Measurements from ENCODE around the gene MET.

The MET gene

GRCh38 chr7:116665332-116665996 lies 6.5 kb upstream of the MET start:
- DNase-seq, result no peak

GRCh38 chr7:116669769-116670168 lies 2.2 kb upstream of the MET start:
- DNase-seq, result no peak

- no peak for DNase-seq
Observed at GRCh38 chr7:116670409-116671015, 1.5 kb upstream of the MET start.

- no peak for DNase-seq
Observed at GRCh38 chr7:116671111-116671510, 885 bp upstream of the MET start.

DNA sequence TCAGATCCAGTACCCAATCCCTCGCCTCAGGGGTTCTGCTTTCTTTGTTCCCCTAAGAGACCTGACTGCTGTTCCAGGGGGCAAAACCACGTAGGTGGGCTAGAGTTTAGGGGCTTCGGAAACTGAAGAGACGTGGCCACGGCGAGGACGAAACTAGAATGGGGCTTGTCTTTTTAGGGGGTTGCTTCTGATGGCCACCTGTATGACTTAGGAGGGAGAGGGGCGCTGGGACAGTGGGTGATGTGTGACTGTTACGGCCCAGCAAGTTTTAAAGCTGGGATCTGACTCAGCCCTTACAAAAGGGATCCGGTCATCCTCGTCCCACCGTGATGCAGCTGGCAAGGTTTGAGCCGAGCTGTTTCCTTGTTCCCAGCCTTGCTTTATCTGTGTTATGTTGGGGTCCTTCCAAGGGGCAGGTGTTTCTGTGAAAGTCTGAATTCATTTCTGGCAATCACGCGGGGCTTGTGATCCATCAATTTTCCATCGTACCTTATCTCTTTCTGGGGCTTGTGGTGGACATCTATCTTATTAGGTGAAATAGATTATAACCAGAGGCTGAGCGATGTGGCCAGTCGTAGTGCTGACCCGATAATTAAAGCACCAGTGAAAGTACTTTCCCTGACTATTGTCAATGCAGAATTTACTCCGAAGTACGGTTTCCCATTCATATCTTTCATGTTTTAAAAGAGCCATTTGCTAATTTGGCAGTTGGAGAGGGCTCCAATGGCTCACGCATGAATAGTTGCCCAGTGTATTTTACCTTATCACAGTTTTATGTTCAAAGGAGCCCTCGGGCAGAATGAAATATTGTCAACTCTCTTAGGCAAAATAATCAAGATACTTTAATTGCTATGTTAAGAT lies 830 bp downstream of the MET start:
- no peak for DNase-seq

GRCh38 chr7:116673457-116673865 lies 1.5 kb downstream of the MET start:
- DNase-seq, result no peak

- no peak for DNase-seq
Observed at GRCh38 chr7:116674508-116675173, 2.6 kb downstream of the MET start.

DNA sequence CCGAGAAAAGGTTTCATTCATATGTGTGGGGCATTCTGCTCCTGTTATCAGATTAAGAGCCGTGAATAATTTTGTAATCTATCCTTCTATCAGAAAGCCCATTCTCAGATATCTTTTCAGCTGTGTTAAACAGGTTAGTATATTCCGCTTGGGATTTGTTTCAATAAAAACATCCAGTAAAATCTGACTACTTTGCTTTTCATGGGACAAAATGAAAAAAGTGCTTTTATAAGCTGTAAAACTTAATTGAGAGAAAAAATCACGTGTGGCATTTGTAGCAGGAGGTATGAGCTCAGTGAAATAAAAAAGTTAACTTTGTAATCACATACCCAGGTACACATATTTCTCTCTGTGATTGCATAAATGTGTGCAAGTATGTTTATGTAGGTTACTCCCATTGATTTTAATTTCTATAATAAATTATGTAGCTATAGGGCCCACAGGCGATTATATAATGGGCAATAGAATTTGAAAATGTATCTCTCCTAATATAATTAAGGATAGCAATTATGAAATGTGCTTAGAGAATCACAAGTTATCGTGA lies 3.9 kb downstream of the MET start:
- no peak for DNase-seq

GRCh38 chr7:116678780-116679179 lies 6.8 kb downstream of the MET start:
- no peak for DNase-seq

DNA sequence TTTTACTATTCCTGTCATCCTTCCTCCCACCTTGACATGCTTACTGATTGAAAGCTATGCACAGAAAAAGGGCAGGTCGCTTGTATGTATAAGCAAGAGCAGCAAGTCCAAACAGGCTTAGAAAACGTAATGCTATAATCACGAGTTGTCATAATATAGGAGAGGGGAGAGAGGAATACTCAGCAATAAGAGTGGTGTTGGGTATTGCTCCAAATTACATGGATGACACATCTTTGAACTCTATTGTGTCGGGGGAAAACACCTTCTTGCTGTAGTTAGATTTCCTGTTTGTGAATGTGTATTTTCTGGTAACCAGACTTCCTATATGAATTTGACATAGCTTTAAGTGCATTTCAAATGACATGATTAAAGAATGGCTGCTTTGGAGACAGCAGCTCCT lies 7.5 kb downstream of the MET start:
- DNase-seq, result no peak

DNA sequence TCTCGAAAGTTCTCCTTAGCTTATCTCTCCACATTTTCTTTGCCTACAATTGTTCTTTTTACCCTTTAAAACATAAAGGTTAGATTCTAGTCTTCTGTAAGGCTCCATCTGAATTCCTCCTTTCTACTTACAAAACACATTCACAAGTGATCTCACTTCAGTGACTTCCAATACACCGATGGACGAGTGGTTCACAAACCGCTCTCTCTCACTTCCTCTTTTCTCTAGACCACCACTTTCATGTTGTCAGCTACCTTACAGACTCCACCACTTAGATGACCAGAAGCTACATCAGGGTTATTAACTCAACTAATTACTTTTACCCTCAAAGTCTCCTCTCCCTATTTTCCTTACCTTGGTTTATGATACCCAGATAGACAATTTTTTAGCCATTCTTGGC lies 11.8 kb downstream of the MET start:
- no peak for DNase-seq

DNA sequence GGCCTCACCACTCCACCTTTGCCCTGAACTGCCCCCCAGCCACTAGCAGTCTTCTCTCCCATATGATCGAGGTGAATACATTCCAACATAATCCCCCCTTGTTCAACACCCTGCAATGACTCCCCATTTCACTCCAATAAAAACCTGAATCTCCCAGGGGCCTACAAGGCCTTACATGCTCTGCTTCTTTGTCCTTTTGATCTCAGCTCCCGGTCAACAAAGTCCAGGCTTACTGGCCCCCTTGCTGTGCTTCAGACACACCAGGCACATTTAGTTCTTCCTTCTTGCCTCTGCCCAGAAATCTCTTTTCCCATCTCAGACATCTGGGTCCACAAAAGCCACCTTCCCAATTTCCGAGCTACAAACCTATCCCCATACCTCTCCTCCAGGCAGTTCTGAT lies 14.0 kb downstream of the MET start:
- DNase-seq, result no peak

DNA sequence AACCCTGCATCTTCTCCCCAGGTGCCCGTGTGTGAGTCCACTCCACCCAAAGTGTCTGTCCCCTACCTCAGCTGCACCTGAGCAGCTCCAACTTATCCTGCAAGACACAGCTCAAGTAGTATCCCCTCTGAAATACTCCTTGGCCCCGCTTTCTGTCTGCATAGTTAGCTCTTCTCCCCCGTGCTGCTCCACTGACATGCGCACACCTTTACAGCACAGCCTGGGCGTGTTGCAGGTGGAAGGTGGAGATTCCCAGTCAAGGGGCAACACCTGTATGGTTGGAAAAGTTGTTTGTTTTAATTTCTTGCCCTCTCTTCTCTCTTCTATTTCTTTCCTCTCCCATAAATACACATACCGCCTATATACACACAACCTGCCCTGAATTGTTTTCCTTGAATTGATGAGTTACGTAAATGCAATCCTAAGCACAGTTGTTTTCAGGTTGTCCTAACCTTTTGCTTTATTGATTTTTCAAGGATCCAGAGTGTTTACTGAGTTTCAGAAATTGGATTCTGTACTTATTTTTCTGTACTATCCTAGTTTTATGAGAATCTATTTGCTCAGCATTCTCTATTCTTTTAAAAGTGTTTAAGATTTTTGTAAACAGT lies 14.9 kb downstream of the MET start:
- DNase-seq, result no peak

- peak; percentile 25 for DNase-seq
Observed at GRCh38 chr7:116687801-116688201, 15.8 kb downstream of the MET start.

DNA sequence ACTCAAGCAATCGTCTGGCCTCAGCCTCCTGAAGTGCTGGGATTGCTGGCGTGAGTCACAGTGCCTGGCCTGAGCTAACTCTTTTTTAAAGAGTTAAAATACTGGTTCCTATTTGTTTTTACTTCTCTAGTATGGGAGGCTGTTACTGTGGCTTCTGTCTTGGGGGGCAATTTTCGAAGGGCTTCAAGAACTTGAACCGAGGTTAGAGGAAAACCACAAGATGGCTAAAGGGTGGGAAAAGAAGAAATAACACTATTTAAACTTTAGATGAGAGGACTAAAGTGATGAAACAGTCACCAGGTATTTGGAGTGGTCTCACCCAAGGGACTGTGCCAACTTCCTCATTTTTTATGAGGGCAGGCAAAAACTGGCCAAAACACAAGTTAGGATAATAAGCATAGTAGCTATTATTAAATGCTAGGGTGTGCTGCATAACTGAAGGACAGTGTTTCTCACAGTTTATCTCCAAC lies 17.8 kb downstream of the MET start:
- no peak for DNase-seq

- DNase-seq, result no peak
Observed at GRCh38 chr7:116691664-116692063, 19.7 kb downstream of the MET start.

GRCh38 chr7:116692401-116693308 lies 20.7 kb downstream of the MET start:
- no peak for DNase-seq

DNA sequence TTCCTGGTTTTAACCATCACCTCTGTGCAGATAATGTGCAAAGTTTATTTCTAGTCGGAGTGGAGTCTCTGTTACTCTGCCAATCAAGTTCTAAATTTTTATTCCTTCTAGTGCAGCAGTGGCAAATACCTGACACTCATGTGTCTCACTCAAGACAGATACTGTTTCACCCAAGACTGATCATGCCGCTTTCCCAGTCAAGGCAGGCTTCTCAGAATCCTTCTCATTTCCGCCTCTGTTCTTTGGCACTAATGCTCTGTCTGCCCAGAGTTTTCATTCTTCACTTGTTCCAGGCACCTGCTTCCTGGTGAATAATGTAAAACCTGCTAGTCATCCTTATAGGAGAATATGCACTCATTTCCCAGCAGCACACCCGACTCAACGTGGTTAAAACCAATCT lies 24.7 kb downstream of the MET start:
- no peak for DNase-seq

- DNase-seq, result no peak
Observed at GRCh38 chr7:116697152-116697551, 25.2 kb downstream of the MET start.

DNA sequence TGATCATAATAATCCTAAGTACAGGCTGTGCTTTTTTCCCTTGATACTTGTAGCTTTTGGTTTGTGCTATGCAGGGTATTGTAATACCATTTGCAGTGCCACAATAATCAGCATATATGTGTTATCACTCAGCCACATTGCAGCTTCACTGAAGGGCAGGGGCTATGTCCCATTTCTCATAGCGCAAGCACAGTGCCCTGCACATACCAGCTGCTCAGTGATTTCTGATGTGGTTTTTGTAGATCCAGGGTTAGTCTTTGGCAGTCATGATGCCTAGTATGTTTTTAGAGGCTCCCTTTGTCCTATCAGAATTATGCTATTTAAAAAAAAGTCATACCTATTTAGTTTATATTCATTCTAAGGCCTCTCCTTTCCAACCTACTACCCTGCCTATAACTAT lies 25.8 kb downstream of the MET start:
- DNase-seq, result no peak

DNA sequence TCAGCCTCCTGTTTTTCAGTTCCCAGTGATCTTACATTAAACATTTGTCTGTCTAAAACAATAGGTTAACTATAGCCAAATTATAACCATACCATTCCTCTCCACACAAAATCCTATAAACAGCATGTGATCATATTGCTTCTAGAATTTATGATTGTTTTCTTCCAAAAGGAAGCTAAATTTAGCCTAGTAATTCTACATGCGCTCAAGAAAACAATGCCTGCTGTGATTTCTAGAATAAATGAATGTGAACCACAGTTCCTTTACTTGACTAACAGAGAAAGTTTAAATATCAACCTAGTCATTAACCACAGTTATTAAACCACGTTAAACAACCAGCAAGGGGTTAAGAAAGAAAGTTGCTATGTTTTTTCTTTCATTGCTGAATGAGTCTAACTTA lies 26.4 kb downstream of the MET start:
- DNase-seq, result no peak
